ENCODE measurements around the gene TCF23. TPM values are rescaled to one million over a fixed set of nuclear protein-coding genes. Genes with fewer than 3 reads are reported as not detected.

The TCF23 gene
- total RNA-seq, result 1 to 10 TPM in 1 of 2 donors, not detected in 1; 8.5 TPM

GRCh38 chr2:27148801-27149439 lies at the start of gene TCF23:
TSS of gene TCF23 (plus strand) at chr2:27149004. CDS start at chr2:27149134, 130 bp downstream.
- intact Hi-C loops (cut with DNase I), result no loop called here
- no peak for DNase-seq (ENCODE audit: low spot score)
- H3K9me3 ChIP-seq, result no peaks in the 10 kb centered on the region
- H3K36me3 ChIP-seq, result no peaks in the 10 kb centered on the region
- TF ChIP-seq CTCF (IDR thresholded peaks at IDR 0.05), result no peak
- WGBS, result 52% methylated on average over 11 of the region's 12 CpGs
- no peak within 1 kb of the TSS for H3K27ac ChIP-seq
- H3K4me1 ChIP-seq (replicated peaks), result no peaks in the 10 kb centered on the region
- H3K4me3 ChIP-seq, result no peak within 1 kb of the TSS
- H3K27me3 ChIP-seq (replicated peaks; ENCODE audit: insufficient read depth), result no peaks in the 10 kb centered on the region

- Histone ChIP-seq H3K4me1 (replicated peaks) (peaks cover 3% of the 10 kb centered on the region), H3K9me3 (no peaks in the 10 kb centered on the region), H3K4me3 (no peak overlapping the region), H3K27me3 (replicated peaks; ENCODE audit: insufficient read depth) (no peaks in the 10 kb centered on the region), H3K27ac (no peak overlapping the region), H3K36me3 (no peaks in the 10 kb centered on the region)
- intact Hi-C loops (cut with DNase I), result loop anchor here (5.0 kb wide), 1 partner anchor 183 kb away; the partner anchor contains the start of gene TRIM54
- TF ChIP-seq POLR2A (IDR thresholded peaks at IDR 0.05), result no peak
- TF ChIP-seq POLR2AphosphoS5 (IDR thresholded peaks at IDR 0.05), result no peak
- TF ChIP-seq CTCF (IDR thresholded peaks at IDR 0.05), result no peak
- DNase-seq (ENCODE audit: low spot score), result no peak
- 89% methylated on average over 17 of the region's 19 CpGs for WGBS
Measured at GRCh38 chr2:27099334-27099955, 49.4 kb upstream of the TCF23 start.

- 81% methylated on average over 10 of the region's 10 CpGs for WGBS
- TF ChIP-seq CTCF (IDR thresholded peaks at IDR 0.05) (no peak), POLR2AphosphoS5 (IDR thresholded peaks at IDR 0.05) (no peak), POLR2A (IDR thresholded peaks at IDR 0.05) (no peak)
- intact Hi-C loops (cut with DNase I), result loop anchor here (1.0 kb wide), 1 partner anchor 91 kb away; no protein-coding TSS in a partner anchor
- Histone ChIP-seq H3K36me3 (no peaks in the 10 kb centered on the region), H3K27me3 (replicated peaks; ENCODE audit: insufficient read depth) (no peaks in the 10 kb centered on the region), H3K4me1 (replicated peaks) (peaks cover 3% of the 10 kb centered on the region), H3K9me3 (no peaks in the 10 kb centered on the region), H3K4me3 (no peak overlapping the region), H3K27ac (no peak overlapping the region)
- DNase-seq (ENCODE audit: low spot score), result no peak
Measured at GRCh38 chr2:27100036-27100435, 48.8 kb upstream of the TCF23 start.

- Histone ChIP-seq H3K36me3 (no peaks in the 10 kb centered on the region), H3K4me3 (no peak overlapping the region), H3K27me3 (replicated peaks; ENCODE audit: insufficient read depth) (no peaks in the 10 kb centered on the region), H3K4me1 (replicated peaks) (no peaks in the 10 kb centered on the region), H3K9me3 (no peaks in the 10 kb centered on the region), H3K27ac (no peak overlapping the region)
- intact Hi-C loops (cut with DNase I), result no loop called here
- TF ChIP-seq CTCF (IDR thresholded peaks at IDR 0.05) (no peak), POLR2A (IDR thresholded peaks at IDR 0.05) (no peak), POLR2AphosphoS5 (IDR thresholded peaks at IDR 0.05) (no peak)
- no peak for DNase-seq (ENCODE audit: low spot score)
- 86% methylated on average over 5 of the region's 5 CpGs for WGBS
Measured at GRCh38 chr2:27102329-27102728, 46.5 kb upstream of the TCF23 start.

- Histone ChIP-seq H3K27ac (no peak overlapping the region), H3K9me3 (no peaks in the 10 kb centered on the region), H3K4me3 (no peak overlapping the region), H3K4me1 (replicated peaks) (no peaks in the 10 kb centered on the region), H3K36me3 (no peaks in the 10 kb centered on the region), H3K27me3 (replicated peaks; ENCODE audit: insufficient read depth) (no peaks in the 10 kb centered on the region)
- no peak for DNase-seq (ENCODE audit: low spot score)
- intact Hi-C loops (cut with DNase I), result no loop called here
- TF ChIP-seq POLR2A (IDR thresholded peaks at IDR 0.05) (no peak), POLR2AphosphoS5 (IDR thresholded peaks at IDR 0.05) (no peak), CTCF (IDR thresholded peaks at IDR 0.05) (no peak)
- WGBS, result 65% methylated on average over 3 of the region's 3 CpGs
Measured at GRCh38 chr2:27105981-27106380, 42.8 kb upstream of the TCF23 start.
